Cardiac muscle cell (in vitro differentiated cells and primary cell): ENCODE measurements around the gene AK9. TPM values are rescaled to one million over a fixed set of nuclear protein-coding genes. Genes with fewer than 3 reads are reported as not detected.
"Not testable (repeated sequence)": the region's sequence is repeated elsewhere in the genome, so short reads cannot be mapped to it uniquely, and the experiment has no call there.

Experiments used
- DNase-seq, 2 donors: peaks; one replicate each; pipeline versions ENCODE4 v3.0.0 to v3.0.0-alpha.2; 2010 to 2017; ENCODE audit warnings: low read depth in 1 of 2, low spot score in 1 of 2
- H3K27ac ChIP-seq: fragments of 200-600 bp; sonication (generic); 2 replicates; pipeline ENCODE4 v1.5.1; 2016
- H3K27me3 ChIP-seq: fragments of 200-600 bp; sonication (generic); 2 replicates; pipeline ENCODE4 v1.6.0; 2016; ENCODE audit warnings: control low read depth
- H3K36me3 ChIP-seq: fragments of 200-600 bp; sonication (generic); 2 replicates; pipeline ENCODE4 v1.5.1; 2016; ENCODE audit warnings: control low read depth
- H3K4me1 ChIP-seq: fragments of 200-600 bp; sonication (generic); 2 replicates; pipeline ENCODE4 v1.8.1; 2017; ENCODE audit warnings: low read depth, mild to moderate bottlenecking, mixed run types
- H3K4me3 ChIP-seq: fragments of 200-600 bp; sonication (generic); 2 replicates; pipeline ENCODE4 v1.5.1; 2016; ENCODE audit warnings: mild to moderate bottlenecking
- H3K9me3 ChIP-seq: fragments of 200-600 bp; sonication (generic); 2 replicates; pipeline ENCODE4 v1.5.1; 2017; ENCODE audit warnings: low read depth, mild to moderate bottlenecking, control low read depth
- polyA plus RNA-seq: library from polyadenylated mRNA; unstranded; fragments of >200 nt; fragmentation: Nextera tagmentation; extraction: Ambion mirVana; gene quantifications from 2 replicates; pipeline ENCODE4 v1.2.1, GENCODE V29; 2016
- total RNA-seq: library from RNA; depleted of rRNA; stranded (reverse); fragments of >200 nt; gene quantifications from 2 replicates; pipeline ENCODE4 v1.2.3, GENCODE V29; 2016
- TF ChIP-seq, protein P1 (sequence below): IDR thresholded peaks from 2 replicates; pipeline ENCODE4 v1.5.1; 2012; ENCODE audit warnings: low read depth, mild to moderate bottlenecking, low read length

AK9 gene
- total and polyA plus RNA-seq, 2 experiments from 2014 or later: 8.3 to 18.6 TPM

- H3K27ac ChIP-seq: no peak overlapping the region
- H3K4me3 ChIP-seq: no peak overlapping the region
- no peak for DNase-seq
- H3K9me3 ChIP-seq: no peaks in the 10 kb centered on the region
- no peaks in the 10 kb centered on the region for H3K27me3 ChIP-seq
- H3K4me1 ChIP-seq: no peaks in the 10 kb centered on the region
- TF ChIP-seq, protein P1, sequence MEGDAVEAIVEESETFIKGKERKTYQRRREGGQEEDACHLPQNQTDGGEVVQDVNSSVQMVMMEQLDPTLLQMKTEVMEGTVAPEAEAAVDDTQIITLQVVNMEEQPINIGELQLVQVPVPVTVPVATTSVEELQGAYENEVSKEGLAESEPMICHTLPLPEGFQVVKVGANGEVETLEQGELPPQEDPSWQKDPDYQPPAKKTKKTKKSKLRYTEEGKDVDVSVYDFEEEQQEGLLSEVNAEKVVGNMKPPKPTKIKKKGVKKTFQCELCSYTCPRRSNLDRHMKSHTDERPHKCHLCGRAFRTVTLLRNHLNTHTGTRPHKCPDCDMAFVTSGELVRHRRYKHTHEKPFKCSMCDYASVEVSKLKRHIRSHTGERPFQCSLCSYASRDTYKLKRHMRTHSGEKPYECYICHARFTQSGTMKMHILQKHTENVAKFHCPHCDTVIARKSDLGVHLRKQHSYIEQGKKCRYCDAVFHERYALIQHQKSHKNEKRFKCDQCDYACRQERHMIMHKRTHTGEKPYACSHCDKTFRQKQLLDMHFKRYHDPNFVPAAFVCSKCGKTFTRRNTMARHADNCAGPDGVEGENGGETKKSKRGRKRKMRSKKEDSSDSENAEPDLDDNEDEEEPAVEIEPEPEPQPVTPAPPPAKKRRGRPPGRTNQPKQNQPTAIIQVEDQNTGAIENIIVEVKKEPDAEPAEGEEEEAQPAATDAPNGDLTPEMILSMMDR: no peak
- no peaks in the 10 kb centered on the region for H3K36me3 ChIP-seq
These were observed 81.3 kb downstream of the AK9 start for GRCh38 chr6:109609737-109610136.

DNA sequence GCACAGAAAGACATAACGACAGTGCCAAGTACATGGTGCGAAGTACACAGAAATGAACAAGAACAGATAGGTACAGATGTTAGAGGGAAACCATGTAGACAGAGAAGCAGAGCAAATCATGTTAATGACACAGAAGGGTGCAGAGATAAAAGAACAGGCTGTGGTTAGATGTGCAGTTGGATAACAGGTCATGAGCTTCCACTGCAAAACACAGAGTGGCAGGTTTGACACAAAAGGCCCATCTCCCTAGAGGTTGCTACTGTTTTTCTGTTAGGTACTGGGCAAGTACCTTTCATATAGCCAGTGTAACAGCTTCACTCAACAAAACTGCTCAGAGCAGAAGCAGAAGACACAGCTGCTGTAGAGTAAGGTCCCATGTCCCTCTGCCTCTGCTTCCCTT, 84.6 kb downstream of the AK9 start:
- H3K27ac ChIP-seq: no peak overlapping the region
- TF ChIP-seq, protein P1: no peak
- no peaks in the 10 kb centered on the region for H3K9me3 ChIP-seq
- H3K27me3 ChIP-seq: no peaks in the 10 kb centered on the region
- H3K4me1 ChIP-seq: no peaks in the 10 kb centered on the region
- H3K36me3 ChIP-seq: no peaks in the 10 kb centered on the region
- H3K4me3 ChIP-seq: no peak overlapping the region
- DNase-seq: no peak

- Histone ChIP-seq H3K4me1 (no peaks in the 10 kb centered on the region), H3K27ac (no peak overlapping the region), H3K27me3 (no peaks in the 10 kb centered on the region), H3K4me3 (no peak overlapping the region), H3K36me3 (no peaks in the 10 kb centered on the region), H3K9me3 (no peaks in the 10 kb centered on the region)
- TF ChIP-seq, protein P1: peak; percentile 35
- DNase-seq: peak in 1 of 2 donors; percentile 27
These were observed 95.0 kb downstream of the AK9 start for GRCh38 chr6:109595998-109596397.

GRCh38 chr6:109580519-109580918, 110.5 kb downstream of the AK9 start:
- peak in 1 of 2 donors; percentile 53 for DNase-seq
- Histone ChIP-seq H3K4me1 (no peaks in the 10 kb centered on the region), H3K9me3 (no peaks in the 10 kb centered on the region), H3K36me3 (no peaks in the 10 kb centered on the region), H3K27ac (no peak overlapping the region), H3K4me3 (no peak overlapping the region), H3K27me3 (no peaks in the 10 kb centered on the region)
- TF ChIP-seq, protein P1: no peak

DNA sequence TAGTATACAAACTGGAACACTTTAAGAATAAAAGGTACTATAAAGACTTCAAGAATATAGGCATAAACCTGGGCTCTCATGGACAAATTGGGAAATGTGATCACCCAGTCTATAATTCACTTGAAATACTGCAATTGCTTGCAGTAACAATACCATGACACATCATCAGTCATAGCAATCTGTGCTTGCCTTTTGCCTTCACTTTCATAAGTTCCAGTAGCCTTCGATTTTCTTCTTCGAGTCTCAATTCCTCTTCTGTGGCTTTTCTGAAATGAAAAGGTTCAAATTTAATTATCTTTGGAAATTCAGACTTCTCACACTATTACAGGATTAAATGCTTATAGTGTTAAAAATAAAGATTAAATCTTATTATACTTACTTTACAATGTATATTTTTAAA, 111.6 kb downstream of the AK9 start:
- TF ChIP-seq, protein P1: no peak
- no peak for DNase-seq
- Histone ChIP-seq H3K36me3 (no peaks in the 10 kb centered on the region), H3K27ac (no peak overlapping the region), H3K4me1 (no peaks in the 10 kb centered on the region), H3K4me3 (no peak overlapping the region), H3K27me3 (no peaks in the 10 kb centered on the region), H3K9me3 (no peaks in the 10 kb centered on the region)

- DNase-seq, H3K27me3 ChIP-seq, H3K4me1 ChIP-seq, H3K36me3 ChIP-seq, H3K4me3 ChIP-seq, H3K9me3 ChIP-seq, H3K27ac ChIP-seq: not testable (repeated sequence)
These were observed 121.1 kb downstream of the AK9 start for GRCh38 chr6:109569901-109570300.
